ENCODE data around the gene TMEM121.
"Not testable (repeated sequence)": the region's sequence is repeated elsewhere in the genome, so short reads cannot be mapped to it uniquely, and the experiment has no call there.

GRCh38 chr14:105568140-105568843 lies 41.9 kb downstream of the TMEM121 start:
- not testable (repeated sequence) for TF ChIP-seq TAF1 (IDR thresholded peaks at IDR 0.05; ENCODE audit: low read depth, low read length); POLR2A (IDR thresholded peaks at IDR 0.05; ENCODE audit: control extremely low read depth in 1 of 2, low read depth in 2 of 2, low read length in 2 of 2); KDM1A (IDR thresholded peaks at IDR 0.05; ENCODE audit: borderline replicate concordance, low read length)

Measured in H1 (cell line).